ENCODE measurements around the gene MAP4.

DNA sequence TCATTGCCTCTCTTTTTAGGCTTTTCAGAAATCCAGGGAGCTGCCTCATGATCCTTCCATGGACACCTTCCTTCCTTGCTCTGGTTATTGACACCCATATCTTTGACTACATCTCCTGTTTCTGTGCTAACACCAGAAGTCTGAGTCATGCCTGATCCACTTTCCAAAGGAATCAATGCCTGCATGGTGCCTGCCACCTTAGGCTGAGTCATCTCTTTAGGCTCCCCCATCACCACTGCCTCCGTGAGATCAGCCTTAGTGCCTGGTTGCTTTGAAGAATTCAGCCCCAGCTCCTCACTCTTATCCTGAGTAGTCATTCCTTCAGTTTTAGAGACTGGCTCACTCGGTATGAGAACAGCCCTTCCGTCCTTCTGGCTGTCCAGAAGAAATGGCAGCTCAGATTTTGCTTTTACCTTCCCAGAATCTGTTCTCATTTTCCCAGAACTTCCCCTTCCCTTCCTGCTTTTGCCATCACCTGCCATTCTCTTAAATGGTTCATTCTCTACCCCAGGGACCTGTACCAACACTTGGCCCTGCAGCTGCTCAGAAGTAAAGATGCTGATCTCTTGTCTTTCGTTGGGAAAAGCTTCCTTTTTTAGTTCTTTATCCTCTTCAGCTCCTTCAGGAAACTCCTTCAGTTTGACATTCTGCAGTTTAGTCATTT lies 105.3 kb downstream of the MAP4 start:
- TF ChIP-seq CTCF (IDR thresholded peaks at IDR 0.05) = no peak
- no peak for TF ChIP-seq POLR2AphosphoS5 (IDR thresholded peaks at IDR 0.05)
